GM23338 (cell line): ENCODE results near the gene ENOSF1. TPM values are rescaled to one million over a fixed set of nuclear protein-coding genes. Genes with fewer than 3 reads are reported as not detected.

Experiments used
- ATAC-seq: fragments of 200-7000 bp; cut with Tn5 transposase; 3 replicates; pipeline ENCODE4 v1.9.1; 2020
- DNase-seq: peaks from one replicate; pipeline ENCODE4 v3.0.0-alpha.2; 2015; ENCODE audit warnings: low spot score
- H2AFZ ChIP-seq: fragments of 200-600 bp; sonication (generic); 2 replicates; pipeline ENCODE4 v1.8.0; 2016; ENCODE audit warnings: antibody characterized with exemption, mild to moderate bottlenecking, moderate library complexity
- H3F3A ChIP-seq: fragments of 200-600 bp; sonication (generic); replicated peaks from 2 replicates; pipeline ENCODE4 v1.8.0; 2017; ENCODE audit warnings: antibody characterized with exemption, mixed run types, low read depth
- H3K27ac ChIP-seq: fragments of 200-600 bp; sonication (generic); 2 replicates; pipeline ENCODE4 v1.6.1; 2016; ENCODE audit warnings: low read depth
- H3K27me3 ChIP-seq: fragments of 200-600 bp; sonication (generic); 2 replicates; pipeline ENCODE4 v1.8.0; 2016; ENCODE audit warnings: mild to moderate bottlenecking, mixed run types, moderate library complexity; ENCODE audit not compliant: insufficient read depth
- H3K36me3 ChIP-seq: fragments of 200-600 bp; sonication (generic); 2 replicates; pipeline ENCODE4 v1.8.0; 2016; ENCODE audit warnings: mild to moderate bottlenecking; ENCODE audit not compliant: insufficient read depth
- H3K4me1 ChIP-seq: fragments of 200-600 bp; sonication (generic); 2 replicates; pipeline ENCODE4 v1.8.0; 2016; ENCODE audit warnings: mild to moderate bottlenecking, moderate library complexity; ENCODE audit not compliant: insufficient read depth
- H3K4me2 ChIP-seq: fragments of 200-600 bp; sonication (generic); 2 replicates; pipeline ENCODE4 v1.7.1; 2017; ENCODE audit warnings: mixed run types
- H3K4me3 ChIP-seq: fragments of 200-600 bp; sonication (generic); 2 replicates; pipeline ENCODE4 v1.6.1; 2016; ENCODE audit warnings: mixed run types
- H3K79me2 ChIP-seq: fragments of 200-600 bp; sonication (generic); replicated peaks from 2 replicates; pipeline ENCODE4 v1.8.0; 2017; ENCODE audit warnings: mild to moderate bottlenecking; ENCODE audit not compliant: insufficient read depth
- H3K9me2 ChIP-seq: fragments of 200-600 bp; sonication (generic); 2 replicates; pipeline ENCODE4 v1.8.0; 2017; ENCODE audit not compliant: insufficient read depth
- H4K20me1 ChIP-seq: fragments of 200-600 bp; sonication (generic); replicated peaks from 2 replicates; pipeline ENCODE4 v1.8.0; 2017; ENCODE audit warnings: mild to moderate bottlenecking; ENCODE audit not compliant: insufficient read depth
- H3K27ac Mint-ChIP-seq: 2 replicates; pipeline ENCODE4 v1.8.0; 2020; ENCODE audit warnings: inconsistent platforms, mild to moderate bottlenecking, moderate library complexity, mixed read lengths
- H3K27me3 Mint-ChIP-seq: 3 replicates; pipeline ENCODE4 v1.8.0; 2022; ENCODE audit warnings: low read depth, mild to moderate bottlenecking, moderate library complexity, mixed read lengths, inconsistent platforms; ENCODE audit not compliant: insufficient read depth, poor library complexity
- H3K36me3 Mint-ChIP-seq: 3 replicates; pipeline ENCODE4 v1.8.0; 2021; ENCODE audit warnings: low read depth, mild to moderate bottlenecking, inconsistent platforms, moderate library complexity, mixed read lengths
- H3K4me1 Mint-ChIP-seq: 3 replicates; pipeline ENCODE4 v1.8.0; 2020; ENCODE audit warnings: mild to moderate bottlenecking, inconsistent platforms, mixed read lengths
- H3K4me3 Mint-ChIP-seq: 3 replicates; pipeline ENCODE4 v1.8.0; 2021; ENCODE audit warnings: moderate library complexity, mild to moderate bottlenecking, inconsistent platforms, mixed read lengths
- H3K9me3 Mint-ChIP-seq: 3 replicates; pipeline ENCODE4 v1.8.0; 2020; ENCODE audit warnings: moderate library complexity, mild to moderate bottlenecking, inconsistent platforms, mixed read lengths
- EZH2 ChIP-seq: fragments of 200-600 bp; sonication (generic); IDR thresholded peaks from one replicate; pipeline ENCODE4 v1.8.0; 2017; ENCODE audit warnings: antibody characterized with exemption, mild to moderate bottlenecking, low read depth; ENCODE audit not compliant: unreplicated experiment
- EZH2phosphoT487 ChIP-seq: fragments of 200-600 bp; sonication (generic); IDR thresholded peaks from one replicate; pipeline ENCODE4 v1.8.1; 2018; ENCODE audit warnings: antibody characterized with exemption; ENCODE audit not compliant: unreplicated experiment
- NANOG ChIP-seq: IDR thresholded peaks from 2 replicates; pipeline ENCODE4 v1.6.1; 2016; ENCODE audit warnings: antibody characterized with exemption, borderline replicate concordance
- POLR2AphosphoS5 ChIP-seq: IDR thresholded peaks from 2 replicates; pipeline ENCODE4 v1.6.1; 2016; ENCODE audit warnings: antibody characterized with exemption, low read depth
- ZNF331 ChIP-seq: fragments of 250-450 bp; sonication (Bioruptor Pico); IDR thresholded peaks from 2 replicates; pipeline ENCODE4 v1.5.0; 2020; ENCODE audit warnings: low read depth, mild to moderate bottlenecking, moderate library complexity
- polyA plus RNA-seq: library from polyadenylated mRNA; unstranded; fragments of >200 nt; fragmentation: Nextera tagmentation; extraction: Ambion mirVana; gene quantifications from 2 replicates; pipeline ENCODE4 v1.2.1, GENCODE V29; 2016
- total RNA-seq: library from RNA; depleted of rRNA; stranded (reverse); fragments of >200 nt; shearing (Covaris generic); gene quantifications from 2 replicates; pipeline ENCODE4 v1.2.3, GENCODE V29; 2014
- TF ChIP-seq, protein P1 (sequence below): fragments of 250-450 bp; sonication (Bioruptor Pico); IDR thresholded peaks from 2 replicates; pipeline ENCODE4 v1.5.0; 2020; ENCODE audit warnings: mild to moderate bottlenecking, moderate library complexity
- TF ChIP-seq, protein P2 (sequence below): IDR thresholded peaks from one replicate; pipeline ENCODE4 v1.6.1; 2018; ENCODE audit warnings: antibody characterized with exemption; ENCODE audit not compliant: unreplicated experiment
- TF ChIP-seq, protein P3 (sequence below), 2 experiments: fragments of 200-600 bp in 1 of 2; sonication (generic) in 1 of 2; conservative IDR thresholded peaks; 2 replicates each; pipeline versions ENCODE4 v1.5.1 to v1.6.1; 2016 to 2017; ENCODE audit warnings: antibody characterized with exemption in 2 of 2, low read depth in 2 of 2, mild to moderate bottlenecking in 2 of 2, moderate library complexity in 1 of 2

The ENOSF1 gene
- total and polyA plus RNA-seq, 2 experiments from 2014 or later = 30.1 to 36.4 TPM

DNA sequence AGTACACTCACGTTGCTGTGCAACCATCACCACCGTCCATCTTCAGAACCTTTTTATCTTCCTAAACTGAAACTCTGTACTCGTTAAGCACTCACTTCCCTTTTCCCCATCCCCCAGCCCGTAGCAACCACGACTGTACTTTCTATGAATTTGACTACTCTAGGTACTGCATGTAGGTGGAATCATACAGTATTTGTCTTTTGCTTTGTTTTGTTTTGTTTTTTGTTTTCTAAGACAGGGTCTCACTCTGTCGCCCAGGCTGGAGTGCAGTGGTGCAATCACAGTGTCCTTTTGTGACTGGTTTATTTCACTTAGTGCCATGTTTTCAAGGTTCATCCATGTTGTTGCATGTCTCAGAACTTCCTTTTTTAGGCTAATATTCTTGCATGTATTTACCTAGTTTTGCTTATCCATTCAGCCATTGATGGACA lies 62.0 kb downstream of the ENOSF1 start:
- H3K4me3 ChIP-seq = no peak overlapping the region
- Mint-ChIP-seq H3K27me3 (peaks cover 7% of the 10 kb centered on the region), H3K27ac (no peak overlapping the region), H3K9me3 (no peaks in the 10 kb centered on the region; the same call in 2 of the 3 replicates), H3K36me3 (peaks cover under 1% of the 10 kb centered on the region; the same call in 1 of the 3 replicates), H3K4me1 (peaks cover 20% of the 10 kb centered on the region; the same call in 2 of the 3 replicates), H3K4me3 (no peak overlapping the region)
- H4K20me1 ChIP-seq = no peaks in the 10 kb centered on the region; the same call in 1 of the 2 replicates
- no peak overlapping the region for H2AFZ ChIP-seq
- H3K27me3 ChIP-seq = no peaks in the 10 kb centered on the region
- no peaks in the 10 kb centered on the region for H3F3A ChIP-seq
- ATAC-seq (no peak), DNase-seq (no peak)
- TF ChIP-seq, protein P1, sequence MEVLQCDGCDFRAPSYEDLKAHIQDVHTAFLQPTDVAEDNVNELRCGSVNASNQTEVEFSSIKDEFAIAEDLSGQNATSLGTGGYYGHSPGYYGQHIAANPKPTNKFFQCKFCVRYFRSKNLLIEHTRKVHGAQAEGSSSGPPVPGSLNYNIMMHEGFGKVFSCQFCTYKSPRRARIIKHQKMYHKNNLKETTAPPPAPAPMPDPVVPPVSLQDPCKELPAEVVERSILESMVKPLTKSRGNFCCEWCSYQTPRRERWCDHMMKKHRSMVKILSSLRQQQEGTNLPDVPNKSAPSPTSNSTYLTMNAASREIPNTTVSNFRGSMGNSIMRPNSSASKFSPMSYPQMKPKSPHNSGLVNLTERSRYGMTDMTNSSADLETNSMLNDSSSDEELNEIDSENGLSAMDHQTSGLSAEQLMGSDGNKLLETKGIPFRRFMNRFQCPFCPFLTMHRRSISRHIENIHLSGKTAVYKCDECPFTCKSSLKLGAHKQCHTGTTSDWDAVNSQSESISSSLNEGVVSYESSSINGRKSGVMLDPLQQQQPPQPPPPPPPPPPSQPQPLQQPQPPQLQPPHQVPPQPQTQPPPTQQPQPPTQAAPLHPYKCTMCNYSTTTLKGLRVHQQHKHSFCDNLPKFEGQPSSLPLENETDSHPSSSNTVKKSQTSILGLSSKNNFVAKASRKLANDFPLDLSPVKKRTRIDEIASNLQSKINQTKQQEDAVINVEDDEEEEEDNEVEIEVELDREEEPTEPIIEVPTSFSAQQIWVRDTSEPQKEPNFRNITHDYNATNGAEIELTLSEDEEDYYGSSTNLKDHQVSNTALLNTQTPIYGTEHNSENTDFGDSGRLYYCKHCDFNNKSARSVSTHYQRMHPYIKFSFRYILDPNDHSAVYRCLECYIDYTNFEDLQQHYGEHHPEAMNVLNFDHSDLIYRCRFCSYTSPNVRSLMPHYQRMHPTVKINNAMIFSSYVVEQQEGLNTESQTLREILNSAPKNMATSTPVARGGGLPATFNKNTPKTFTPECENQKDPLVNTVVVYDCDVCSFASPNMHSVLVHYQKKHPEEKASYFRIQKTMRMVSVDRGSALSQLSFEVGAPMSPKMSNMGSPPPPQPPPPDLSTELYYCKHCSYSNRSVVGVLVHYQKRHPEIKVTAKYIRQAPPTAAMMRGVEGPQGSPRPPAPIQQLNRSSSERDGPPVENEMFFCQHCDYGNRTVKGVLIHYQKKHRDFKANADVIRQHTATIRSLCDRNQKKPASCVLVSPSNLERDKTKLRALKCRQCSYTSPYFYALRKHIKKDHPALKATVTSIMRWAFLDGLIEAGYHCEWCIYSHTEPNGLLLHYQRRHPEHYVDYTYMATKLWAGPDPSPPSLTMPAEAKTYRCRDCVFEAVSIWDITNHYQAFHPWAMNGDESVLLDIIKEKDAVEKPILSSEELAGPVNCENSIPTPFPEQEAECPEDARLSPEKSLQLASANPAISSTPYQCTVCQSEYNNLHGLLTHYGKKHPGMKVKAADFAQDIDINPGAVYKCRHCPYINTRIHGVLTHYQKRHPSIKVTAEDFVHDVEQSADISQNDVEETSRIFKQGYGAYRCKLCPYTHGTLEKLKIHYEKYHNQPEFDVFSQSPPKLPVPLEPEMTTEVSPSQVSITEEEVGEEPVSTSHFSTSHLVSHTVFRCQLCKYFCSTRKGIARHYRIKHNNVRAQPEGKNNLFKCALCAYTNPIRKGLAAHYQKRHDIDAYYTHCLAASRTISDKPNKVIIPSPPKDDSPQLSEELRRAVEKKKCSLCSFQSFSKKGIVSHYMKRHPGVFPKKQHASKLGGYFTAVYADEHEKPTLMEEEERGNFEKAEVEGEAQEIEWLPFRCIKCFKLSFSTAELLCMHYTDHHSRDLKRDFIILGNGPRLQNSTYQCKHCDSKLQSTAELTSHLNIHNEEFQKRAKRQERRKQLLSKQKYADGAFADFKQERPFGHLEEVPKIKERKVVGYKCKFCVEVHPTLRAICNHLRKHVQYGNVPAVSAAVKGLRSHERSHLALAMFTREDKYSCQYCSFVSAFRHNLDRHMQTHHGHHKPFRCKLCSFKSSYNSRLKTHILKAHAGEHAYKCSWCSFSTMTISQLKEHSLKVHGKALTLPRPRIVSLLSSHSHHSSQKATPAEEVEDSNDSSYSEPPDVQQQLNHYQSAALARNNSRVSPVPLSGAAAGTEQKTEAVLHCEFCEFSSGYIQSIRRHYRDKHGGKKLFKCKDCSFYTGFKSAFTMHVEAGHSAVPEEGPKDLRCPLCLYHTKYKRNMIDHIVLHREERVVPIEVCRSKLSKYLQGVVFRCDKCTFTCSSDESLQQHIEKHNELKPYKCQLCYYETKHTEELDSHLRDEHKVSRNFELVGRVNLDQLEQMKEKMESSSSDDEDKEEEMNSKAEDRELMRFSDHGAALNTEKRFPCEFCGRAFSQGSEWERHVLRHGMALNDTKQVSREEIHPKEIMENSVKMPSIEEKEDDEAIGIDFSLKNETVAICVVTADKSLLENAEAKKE (CRISPR knock-in tag) = no peak
- TF ChIP-seq, protein P2, sequence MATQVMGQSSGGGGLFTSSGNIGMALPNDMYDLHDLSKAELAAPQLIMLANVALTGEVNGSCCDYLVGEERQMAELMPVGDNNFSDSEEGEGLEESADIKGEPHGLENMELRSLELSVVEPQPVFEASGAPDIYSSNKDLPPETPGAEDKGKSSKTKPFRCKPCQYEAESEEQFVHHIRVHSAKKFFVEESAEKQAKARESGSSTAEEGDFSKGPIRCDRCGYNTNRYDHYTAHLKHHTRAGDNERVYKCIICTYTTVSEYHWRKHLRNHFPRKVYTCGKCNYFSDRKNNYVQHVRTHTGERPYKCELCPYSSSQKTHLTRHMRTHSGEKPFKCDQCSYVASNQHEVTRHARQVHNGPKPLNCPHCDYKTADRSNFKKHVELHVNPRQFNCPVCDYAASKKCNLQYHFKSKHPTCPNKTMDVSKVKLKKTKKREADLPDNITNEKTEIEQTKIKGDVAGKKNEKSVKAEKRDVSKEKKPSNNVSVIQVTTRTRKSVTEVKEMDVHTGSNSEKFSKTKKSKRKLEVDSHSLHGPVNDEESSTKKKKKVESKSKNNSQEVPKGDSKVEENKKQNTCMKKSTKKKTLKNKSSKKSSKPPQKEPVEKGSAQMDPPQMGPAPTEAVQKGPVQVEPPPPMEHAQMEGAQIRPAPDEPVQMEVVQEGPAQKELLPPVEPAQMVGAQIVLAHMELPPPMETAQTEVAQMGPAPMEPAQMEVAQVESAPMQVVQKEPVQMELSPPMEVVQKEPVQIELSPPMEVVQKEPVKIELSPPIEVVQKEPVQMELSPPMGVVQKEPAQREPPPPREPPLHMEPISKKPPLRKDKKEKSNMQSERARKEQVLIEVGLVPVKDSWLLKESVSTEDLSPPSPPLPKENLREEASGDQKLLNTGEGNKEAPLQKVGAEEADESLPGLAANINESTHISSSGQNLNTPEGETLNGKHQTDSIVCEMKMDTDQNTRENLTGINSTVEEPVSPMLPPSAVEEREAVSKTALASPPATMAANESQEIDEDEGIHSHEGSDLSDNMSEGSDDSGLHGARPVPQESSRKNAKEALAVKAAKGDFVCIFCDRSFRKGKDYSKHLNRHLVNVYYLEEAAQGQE = no peak
- TF ChIP-seq ZNF331 (CRISPR knock-in tag) (no peak), POLR2AphosphoS5 (no peak), EZH2 (no peak), NANOG (no peak), EZH2phosphoT487 (no peak)
- TF ChIP-seq, protein P3, sequence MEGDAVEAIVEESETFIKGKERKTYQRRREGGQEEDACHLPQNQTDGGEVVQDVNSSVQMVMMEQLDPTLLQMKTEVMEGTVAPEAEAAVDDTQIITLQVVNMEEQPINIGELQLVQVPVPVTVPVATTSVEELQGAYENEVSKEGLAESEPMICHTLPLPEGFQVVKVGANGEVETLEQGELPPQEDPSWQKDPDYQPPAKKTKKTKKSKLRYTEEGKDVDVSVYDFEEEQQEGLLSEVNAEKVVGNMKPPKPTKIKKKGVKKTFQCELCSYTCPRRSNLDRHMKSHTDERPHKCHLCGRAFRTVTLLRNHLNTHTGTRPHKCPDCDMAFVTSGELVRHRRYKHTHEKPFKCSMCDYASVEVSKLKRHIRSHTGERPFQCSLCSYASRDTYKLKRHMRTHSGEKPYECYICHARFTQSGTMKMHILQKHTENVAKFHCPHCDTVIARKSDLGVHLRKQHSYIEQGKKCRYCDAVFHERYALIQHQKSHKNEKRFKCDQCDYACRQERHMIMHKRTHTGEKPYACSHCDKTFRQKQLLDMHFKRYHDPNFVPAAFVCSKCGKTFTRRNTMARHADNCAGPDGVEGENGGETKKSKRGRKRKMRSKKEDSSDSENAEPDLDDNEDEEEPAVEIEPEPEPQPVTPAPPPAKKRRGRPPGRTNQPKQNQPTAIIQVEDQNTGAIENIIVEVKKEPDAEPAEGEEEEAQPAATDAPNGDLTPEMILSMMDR (conservative IDR thresholded peaks at IDR 0.05; ENCODE audit: low read depth in 2 of 2) = no peak
- peaks cover 4% of the 10 kb centered on the region; the same call in 1 of the 2 replicates for H3K79me2 ChIP-seq
- H3K4me1 ChIP-seq = peaks cover 2% of the 10 kb centered on the region
- no peak overlapping the region for H3K27ac ChIP-seq
- H3K9me2 ChIP-seq = no peaks in the 10 kb centered on the region
- H3K4me2 ChIP-seq = no peak overlapping the region
- no peaks in the 10 kb centered on the region for H3K36me3 ChIP-seq
